AG04450 (cell line): Measurements from ENCODE around the gene NOP58. TPM values are rescaled to one million over a fixed set of nuclear protein-coding genes. Genes with fewer than 3 reads are reported as not detected.

ENCODE experiments used
- CTCF ChIA-PET: fragments of 300-600, 350-600 bp; formaldehyde crosslinking; extraction: SDS; loops from one replicate; lab custom pipeline; 2022; ENCODE audit warnings: antibody characterized with exemption, inconsistent platforms; lab: Charles Lee
- POLR2A ChIA-PET: fragments of 350-600 bp; formaldehyde crosslinking; extraction: SDS; loops from one replicate; lab custom pipeline; 2021; ENCODE audit warnings: antibody characterized with exemption, inconsistent platforms; lab: Yijun Ruan, JAX
- DNase-seq: peaks from one replicate; pipeline ENCODE4 v3.0.0-alpha.2; 2011; ENCODE audit warnings: low read depth, low spot score
- H3K27ac ChIP-seq: one replicate; pipeline ENCODE4 v1.5.1; 2012; ENCODE audit warnings: low read depth, low read length, control low read depth
- H3K27me3 ChIP-seq: one replicate; pipeline ENCODE4 v1.6.0; 2012; ENCODE audit warnings: low read length; ENCODE audit not compliant: control insufficient read depth, insufficient read depth
- H3K4me3 ChIP-seq: 2 replicates; pipeline ENCODE4 v1.5.1; 2011; ENCODE audit warnings: mild to moderate bottlenecking, low read depth, low read length, control low read depth
- H3K9me3 ChIP-seq: 2 replicates; pipeline ENCODE4 v1.5.1; 2012; ENCODE audit warnings: low read length; ENCODE audit not compliant: control insufficient read depth, insufficient read depth
- polyA plus RNA-seq: library from polyadenylated mRNA; depleted of rRNA; stranded (reverse); fragments of >200 nt; gene quantifications from 2 replicates; pipeline ENCODE4 v1.2.3, GENCODE V29; 2011
- TF ChIP-seq, protein P1 (sequence below): IDR thresholded peaks from 2 replicates; pipeline ENCODE4 v1.5.1; 2011; ENCODE audit warnings: low read depth, low read length, control low read depth, inconsistent platforms

NOP58 gene
- polyA plus RNA-seq, 1 experiment: 63.4 TPM

DNA sequence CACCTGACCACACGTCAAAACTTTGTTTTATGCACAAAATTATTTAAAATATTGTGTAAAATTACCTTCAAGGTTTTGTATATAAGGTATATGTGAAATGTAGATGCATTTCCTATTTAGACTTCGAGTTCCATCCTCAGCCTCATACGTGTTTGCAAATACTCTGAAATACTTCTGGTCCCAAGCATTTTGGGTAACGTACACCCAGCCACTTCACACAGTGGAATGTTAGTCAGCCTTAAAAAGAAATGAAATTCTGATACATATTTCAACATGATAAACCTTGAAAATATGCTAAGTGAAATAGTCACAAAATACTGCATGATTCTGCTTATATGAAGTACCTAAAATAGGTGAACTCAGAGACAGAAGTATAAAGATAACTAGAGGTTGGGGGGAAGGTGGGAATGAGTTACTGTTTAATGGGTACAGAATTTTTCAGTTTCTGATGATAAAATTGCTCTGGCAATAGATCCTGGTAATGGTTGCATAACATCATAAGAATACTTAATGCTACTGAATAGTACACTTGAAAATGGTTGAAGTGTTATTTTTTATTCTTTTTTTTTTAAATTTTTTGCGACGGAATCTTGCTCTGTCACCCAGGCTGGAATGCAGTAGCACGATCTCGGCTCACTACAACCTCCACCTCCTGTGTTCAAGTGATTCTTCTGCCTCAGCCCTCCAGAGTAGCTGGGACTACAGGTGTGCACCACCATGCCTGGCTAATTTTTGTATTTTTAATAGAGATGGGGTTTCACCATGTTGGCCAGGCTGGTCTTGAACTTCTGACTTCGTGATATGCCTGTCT is 24.0 kb downstream of the NOP58 start:
- no peak overlapping the region for H3K27ac ChIP-seq
- no peaks in the 10 kb centered on the region for H3K27me3 ChIP-seq
- no peak for DNase-seq
- ChIA-PET CTCF (interaction anchor here (1.2 kb wide), 1 partner anchor 11 kb away, joined by 3 read pairs; no protein-coding TSS in a partner anchor), POLR2A (no interaction called here)
- H3K4me3 ChIP-seq: no peak overlapping the region
- TF ChIP-seq, protein P1, sequence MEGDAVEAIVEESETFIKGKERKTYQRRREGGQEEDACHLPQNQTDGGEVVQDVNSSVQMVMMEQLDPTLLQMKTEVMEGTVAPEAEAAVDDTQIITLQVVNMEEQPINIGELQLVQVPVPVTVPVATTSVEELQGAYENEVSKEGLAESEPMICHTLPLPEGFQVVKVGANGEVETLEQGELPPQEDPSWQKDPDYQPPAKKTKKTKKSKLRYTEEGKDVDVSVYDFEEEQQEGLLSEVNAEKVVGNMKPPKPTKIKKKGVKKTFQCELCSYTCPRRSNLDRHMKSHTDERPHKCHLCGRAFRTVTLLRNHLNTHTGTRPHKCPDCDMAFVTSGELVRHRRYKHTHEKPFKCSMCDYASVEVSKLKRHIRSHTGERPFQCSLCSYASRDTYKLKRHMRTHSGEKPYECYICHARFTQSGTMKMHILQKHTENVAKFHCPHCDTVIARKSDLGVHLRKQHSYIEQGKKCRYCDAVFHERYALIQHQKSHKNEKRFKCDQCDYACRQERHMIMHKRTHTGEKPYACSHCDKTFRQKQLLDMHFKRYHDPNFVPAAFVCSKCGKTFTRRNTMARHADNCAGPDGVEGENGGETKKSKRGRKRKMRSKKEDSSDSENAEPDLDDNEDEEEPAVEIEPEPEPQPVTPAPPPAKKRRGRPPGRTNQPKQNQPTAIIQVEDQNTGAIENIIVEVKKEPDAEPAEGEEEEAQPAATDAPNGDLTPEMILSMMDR: no peak
- no peaks in the 10 kb centered on the region for H3K9me3 ChIP-seq

DNA sequence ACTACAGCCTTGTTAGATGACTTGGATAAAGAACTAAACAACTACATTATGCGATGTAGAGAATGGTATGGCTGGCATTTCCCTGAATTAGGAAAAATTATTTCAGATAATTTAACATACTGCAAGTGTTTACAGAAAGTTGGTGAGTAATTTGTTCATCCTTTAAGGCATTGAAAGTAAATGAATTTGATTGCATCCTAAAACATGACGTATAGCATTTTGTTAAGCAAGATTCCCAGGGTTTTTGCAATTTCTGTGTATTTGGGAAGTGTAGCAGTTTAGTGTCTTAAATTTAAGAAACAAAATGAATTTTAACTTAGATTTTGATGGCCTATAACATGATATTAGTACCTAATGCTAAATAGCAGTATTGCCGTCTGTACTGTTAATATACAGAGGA is 24.8 kb downstream of the NOP58 start:
- Histone ChIP-seq H3K9me3 (no peaks in the 10 kb centered on the region), H3K4me3 (no peak overlapping the region), H3K27ac (no peak overlapping the region), H3K27me3 (no peaks in the 10 kb centered on the region)
- ChIA-PET CTCF (no interaction called here), POLR2A (no interaction called here)
- DNase-seq: no peak
- TF ChIP-seq, protein P1: no peak

DNA sequence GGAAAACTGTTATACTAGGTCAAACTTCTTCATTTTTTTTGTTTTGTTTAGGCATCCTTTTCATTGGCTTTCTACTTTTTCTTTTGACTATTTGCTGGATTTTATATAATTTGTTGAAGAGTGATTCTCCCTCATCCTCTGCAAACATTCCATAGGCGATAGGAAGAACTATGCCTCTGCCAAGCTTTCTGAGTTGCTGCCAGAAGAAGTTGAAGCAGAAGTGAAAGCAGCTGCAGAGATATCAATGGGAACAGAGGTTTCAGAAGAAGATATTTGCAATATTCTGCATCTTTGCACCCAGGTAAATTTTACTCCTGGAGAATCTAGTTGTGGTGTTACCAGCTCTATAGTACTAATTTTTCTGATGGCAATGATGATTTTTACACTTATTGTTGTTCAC is 25.4 kb downstream of the NOP58 start:
- Histone ChIP-seq H3K9me3 (no peaks in the 10 kb centered on the region), H3K27ac (no peak overlapping the region), H3K4me3 (no peak overlapping the region), H3K27me3 (no peaks in the 10 kb centered on the region)
- TF ChIP-seq, protein P1: no peak
- ChIA-PET POLR2A (no interaction called here), CTCF (interaction anchor here (0.6 kb wide), 1 partner anchor 12 kb away, joined by 3 read pairs; no protein-coding TSS in a partner anchor)
- peak; percentile 16 for DNase-seq

DNA sequence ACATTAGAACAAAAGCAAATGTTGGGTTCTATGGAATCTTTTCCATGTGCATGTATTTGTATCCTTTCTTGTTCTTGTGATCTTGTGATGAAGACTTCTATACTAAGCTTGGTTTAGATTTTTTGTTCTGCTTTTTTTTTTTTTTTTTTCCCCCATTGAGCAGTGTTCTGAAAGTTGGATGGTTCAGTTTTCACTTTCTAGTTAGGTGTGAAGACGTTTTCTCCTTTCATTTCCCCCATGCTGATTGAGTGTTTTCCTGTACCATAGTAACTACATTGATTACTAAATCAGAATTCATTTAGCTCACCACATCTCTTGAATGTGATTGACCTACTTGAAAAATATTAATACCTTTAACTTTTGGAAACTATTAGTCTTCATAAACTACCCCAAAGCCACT is 34.1 kb downstream of the NOP58 start:
- ChIA-PET POLR2A (no interaction called here), CTCF (no interaction called here)
- H3K27ac ChIP-seq: no peak overlapping the region
- DNase-seq: no peak
- TF ChIP-seq, protein P1: no peak
- H3K9me3 ChIP-seq: no peaks in the 10 kb centered on the region
- no peak overlapping the region for H3K4me3 ChIP-seq
- H3K27me3 ChIP-seq: no peaks in the 10 kb centered on the region

DNA sequence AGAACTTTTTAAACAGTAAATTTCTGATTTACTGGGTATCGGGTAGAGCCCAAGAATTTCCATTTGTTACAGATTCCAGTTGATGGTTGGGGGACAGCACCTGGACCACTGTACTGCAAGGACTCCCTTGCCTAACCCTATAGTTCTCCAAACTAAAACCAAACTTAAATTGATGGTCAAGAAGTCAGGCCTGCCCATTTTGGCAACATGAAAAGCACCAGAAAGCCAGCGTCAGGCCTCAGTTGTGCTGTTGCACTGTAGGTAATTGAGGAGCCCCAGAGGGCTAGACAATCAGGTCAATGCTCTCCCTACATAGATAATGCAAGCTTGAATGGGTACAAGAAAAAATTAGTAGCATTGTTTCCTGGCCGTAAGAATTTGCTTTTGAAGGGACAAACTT is 40.5 kb downstream of the NOP58 start:
- Histone ChIP-seq H3K4me3 (no peak overlapping the region), H3K27ac (no peak overlapping the region), H3K27me3 (no peaks in the 10 kb centered on the region), H3K9me3 (no peaks in the 10 kb centered on the region)
- POLR2A ChIA-PET: no interaction called here
- DNase-seq: no peak
- CTCF ChIA-PET: no interaction called here
- TF ChIP-seq, protein P1: no peak
